K562 (cell line): Measurements from ENCODE around the gene SELENOW. TPM values are rescaled to one million over a fixed set of nuclear protein-coding genes. Genes with fewer than 3 reads are reported as not detected.

Experiments
- ATAC-seq: fragments of 200-7000 bp; cut with Tn5 transposase; 3 replicates; pipeline ENCODE4 v1.9.1; 2020; ENCODE audit warnings: moderate library complexity
- BruUV-seq: library from RNA; stranded (reverse); fragments of 400-500 nt; replicated peaks from 2 replicates; lab custom pipeline; 2021; lab: Mats Ljungman, UMichigan
- CTCF ChIA-PET: fragments of 300-600 bp; formaldehyde crosslinking; extraction: SDS; loops from one replicate; lab custom pipeline; 2021; ENCODE audit warnings: low intra/inter-chr PET ratio; lab: Yijun Ruan, JAX
- POLR2A ChIA-PET: fragments of 300-600, 350-650 bp; sonication (Branson Sonifier 250); formaldehyde crosslinking; extraction: SDS; loops from one replicate; lab custom pipeline; 2021; ENCODE audit warnings: antibody characterized with exemption, inconsistent platforms; lab: Yijun Ruan, JAX
- DNase-seq, 4 experiments: peaks; one replicate each; pipeline versions ENCODE4 v3.0.0 to v3.0.0-alpha.2; 2011 to 2018; ENCODE audit warnings: low spot score in 3 of 4, mixed read lengths in 3 of 4; ENCODE audit errors: extremely low read depth in 1 of 4
- FAIRE-seq: peaks from 2 replicates; lab custom pipeline; 2011; peaks lifted over from hg19 to GRCh38; lab: Jason Lieb, UNC
- H2AFZ ChIP-seq: 2 replicates; pipeline ENCODE4 v1.6.0; 2011; ENCODE audit warnings: low read depth, low read length, control low read depth, inconsistent platforms
- H3K27ac ChIP-seq: fragments of 200-600 bp; 3 replicates; pipeline ENCODE4 v1.8.0; 2011; ENCODE audit warnings: low read depth, mild to moderate bottlenecking, control low read depth, inconsistent platforms, low read length, moderate library complexity, mixed read lengths; ENCODE audit errors: extremely low read depth
- H3K27me3 ChIP-seq, 2 experiments: fragments of 300-600 bp in 1 of 2; 2 replicates in 1 of 2; 3 replicates in 1 of 2; pipeline versions ENCODE4 v1.6.0 to v1.8.0; 2011; ENCODE audit warnings: inconsistent platforms in 2 of 2, low read length in 2 of 2, mild to moderate bottlenecking in 1 of 2, mixed read lengths in 1 of 2, moderate library complexity in 1 of 2; ENCODE audit not compliant: control insufficient read depth in 2 of 2, insufficient read depth in 2 of 2
- H3K36me3 ChIP-seq: fragments of 300-600 bp; 3 replicates; pipeline ENCODE4 v1.8.0; 2011; ENCODE audit warnings: mild to moderate bottlenecking, low read length, inconsistent platforms; ENCODE audit not compliant: control insufficient read depth, insufficient read depth
- H3K4me1 ChIP-seq, 2 experiments: fragments of 200-600 bp in 1 of 2; replicated peaks in 1 of 2; 2 replicates in 1 of 2; 3 replicates in 1 of 2; pipeline versions ENCODE4 v1.5.1 to v1.8.0; 2011; ENCODE audit warnings: inconsistent platforms in 2 of 2, low read length in 2 of 2, mild to moderate bottlenecking in 1 of 2, mixed read lengths in 1 of 2, moderate library complexity in 1 of 2; ENCODE audit not compliant: control insufficient read depth in 2 of 2, insufficient read depth in 2 of 2
- H3K4me2 ChIP-seq: 2 replicates; pipeline ENCODE4 v1.6.1; 2011; ENCODE audit warnings: low read length, control low read depth, inconsistent platforms, mixed read lengths; ENCODE audit not compliant: insufficient read depth
- H3K4me3 ChIP-seq: fragments of 200-600 bp; sonication (generic), shearing (Covaris generic); 2 replicates; pipeline ENCODE4 v1.5.1; 2016; ENCODE audit warnings: control low read depth, inconsistent platforms
- H3K79me2 ChIP-seq: fragments of 200-600 bp; 3 replicates; pipeline ENCODE4 v1.8.0; 2011; ENCODE audit warnings: low read length, inconsistent platforms; ENCODE audit not compliant: control insufficient read depth, insufficient read depth
- H3K9ac ChIP-seq, 2 experiments: 2 replicates each; pipeline versions ENCODE4 v1.6.0 to v1.6.1; 2011; ENCODE audit warnings: low read depth in 2 of 2, low read length in 2 of 2, control low read depth in 1 of 2, inconsistent platforms in 1 of 2, mild to moderate bottlenecking in 1 of 2, mixed read lengths in 1 of 2; ENCODE audit not compliant: insufficient read depth in 1 of 2
- H3K9me1 ChIP-seq: one replicate; pipeline ENCODE4 v1.6.0; 2011; ENCODE audit warnings: inconsistent platforms, mild to moderate bottlenecking, low read length, moderate library complexity; ENCODE audit not compliant: control insufficient read depth, insufficient read depth
- H3K9me3 ChIP-seq: replicated peaks from 2 replicates; pipeline ENCODE4 v1.5.1; 2011; ENCODE audit warnings: low read depth, low read length, inconsistent platforms; ENCODE audit not compliant: control insufficient read depth, insufficient read depth
- H4K20me1 ChIP-seq: replicated peaks from 2 replicates; pipeline ENCODE4 v1.6.1; 2011; ENCODE audit warnings: low read length, inconsistent platforms, mixed read lengths; ENCODE audit not compliant: control insufficient read depth, insufficient read depth
- ADNP ChIP-seq: fragments of 200-800 bp; sonication (Bioruptor generic); IDR thresholded peaks from 2 replicates; pipeline ENCODE4 v1.6.1; 2016; ENCODE audit warnings: missing genetic modification characterization, missing compliant biosample characterization
- CBFA2T3 ChIP-seq: fragments of 450-650 bp; IDR thresholded peaks from 2 replicates; pipeline ENCODE4 v1.6.1; 2017
- CREM ChIP-seq: IDR thresholded peaks from 2 replicates; pipeline ENCODE4 v1.6.1; 2014; ENCODE audit warnings: antibody characterized with exemption, low read depth
- FOSL1 ChIP-seq: fragments of 200-800 bp; sonication (Bioruptor generic); conservative IDR thresholded peaks from 2 replicates; pipeline ENCODE4 v1.6.1; 2016; ENCODE audit warnings: missing genetic modification characterization, missing compliant biosample characterization
- MEF2D ChIP-seq: conservative IDR thresholded peaks from 2 replicates; pipeline ENCODE4 v1.6.1; 2016; ENCODE audit warnings: low read depth, missing genetic modification characterization, missing compliant biosample characterization
- RBFOX2 ChIP-seq: fragments of 200-400 bp; formaldehyde crosslinking; IDR thresholded peaks from 2 replicates; pipeline ENCODE4 v1.6.1; 2017; ENCODE audit warnings: low read depth, mild to moderate bottlenecking, low read length, moderate library complexity
- TCFL5 ChIP-seq: fragments of 250-450 bp; sonication (Bioruptor Pico); conservative IDR thresholded peaks from 2 replicates; pipeline ENCODE4 v1.6.1; 2021; ENCODE audit warnings: mild to moderate bottlenecking, moderate library complexity, matching md5 sums
- ZBED1 ChIP-seq: IDR thresholded peaks from 2 replicates; pipeline ENCODE4 v1.6.1; 2014
- ZBTB7A ChIP-seq: IDR thresholded peaks from 2 replicates; pipeline ENCODE4 v1.6.1; 2011; ENCODE audit warnings: low read depth, mild to moderate bottlenecking, low read length, moderate library complexity, borderline replicate concordance; ENCODE audit not compliant: control insufficient read depth
- ZC3H8 ChIP-seq: fragments of 450-650 bp; IDR thresholded peaks from 2 replicates; pipeline ENCODE4 v1.6.1; 2017
- ZNF445 ChIP-seq: fragments of 250-450 bp; sonication (Bioruptor Pico); IDR thresholded peaks from 2 replicates; pipeline ENCODE4 v1.4.0; 2020; ENCODE audit warnings: low read depth, mild to moderate bottlenecking, moderate library complexity
- WGBS: fragments of 100-300 bp; shearing (Covaris generic); methylation state at CpG from one replicate; pipeline ENCODE4 v1.1.6; 2016; ENCODE audit warnings: low coverage, mixed read lengths; ENCODE audit not compliant: insufficient coverage; ENCODE audit errors: missing lambda C conversion rate; 5-methylcytosine and 5-hydroxymethylcytosine counted together
- in situ Hi-C: fragments of 300-500 bp; cut with MboI; formaldehyde crosslinking; loops from 4 replicates; pipeline ENCODE4 v1.15.0; 2018; ENCODE audit warnings: inconsistent platforms, mixed read lengths
- intact Hi-C: fragments of 100-400 bp; cut with micrococcal nuclease; formaldehyde crosslinking; loops from 2 replicates; pipeline ENCODE4 v1.14.2; 2022
- polyA plus RNA-seq, 8 experiments: library from polyadenylated mRNA; depleted of rRNA in 4 of 8; stranded (reverse) in 5 of 8; unstranded in 3 of 8; fragments of >200 nt; fragmentation: Nextera tagmentation in 2 of 8; fragmentation: Illumina TruSeq in 1 of 8; extraction: Ambion mirVana in 2 of 8; extraction: Trizol in 1 of 8; gene quantifications; 2 replicates each; pipeline versions ENCODE4 v1.2.1 to v1.2.3, GENCODE V29; 2011 to 2014; ENCODE audit warnings: inconsistent platforms in 1 of 8, missing spikeins in 1 of 8
- total RNA-seq, 7 experiments: library from RNA; depleted of rRNA in 6 of 7; stranded (reverse); fragments of >200 nt in 6 of 7; fragmentation: Illumina TruSeq in 2 of 7; extraction: Trizol in 2 of 7; gene quantifications; 2 replicates each; pipeline versions ENCODE4 v1.2.1 to v1.2.3, GENCODE V29; 2011 to 2021; ENCODE audit warnings: low replicate concordance in 1 of 7
- TF ChIP-seq, protein P1 (sequence below): fragments of 450-650 bp; IDR thresholded peaks from 2 replicates; pipeline ENCODE4 v1.6.1; 2016; ENCODE audit warnings: missing biosample characterization, missing genetic modification characterization
- TF ChIP-seq, protein P2 (sequence below): fragments of 450-650 bp; IDR thresholded peaks from 2 replicates; pipeline ENCODE4 v1.6.1; 2017; ENCODE audit warnings: antibody characterized with exemption, mild to moderate bottlenecking
- TF ChIP-seq, protein P3 (sequence below): fragments of 450-650 bp; IDR thresholded peaks from 2 replicates; pipeline ENCODE4 v1.6.1; 2016; ENCODE audit warnings: mild to moderate bottlenecking

Gene SELENOW
- total and polyA plus RNA-seq, 9 of the 15 experiments (the other 6 are each of a cell fraction or from before 2014, with no cell fraction given), result 91.9 to 279 (median 156) TPM

DNA sequence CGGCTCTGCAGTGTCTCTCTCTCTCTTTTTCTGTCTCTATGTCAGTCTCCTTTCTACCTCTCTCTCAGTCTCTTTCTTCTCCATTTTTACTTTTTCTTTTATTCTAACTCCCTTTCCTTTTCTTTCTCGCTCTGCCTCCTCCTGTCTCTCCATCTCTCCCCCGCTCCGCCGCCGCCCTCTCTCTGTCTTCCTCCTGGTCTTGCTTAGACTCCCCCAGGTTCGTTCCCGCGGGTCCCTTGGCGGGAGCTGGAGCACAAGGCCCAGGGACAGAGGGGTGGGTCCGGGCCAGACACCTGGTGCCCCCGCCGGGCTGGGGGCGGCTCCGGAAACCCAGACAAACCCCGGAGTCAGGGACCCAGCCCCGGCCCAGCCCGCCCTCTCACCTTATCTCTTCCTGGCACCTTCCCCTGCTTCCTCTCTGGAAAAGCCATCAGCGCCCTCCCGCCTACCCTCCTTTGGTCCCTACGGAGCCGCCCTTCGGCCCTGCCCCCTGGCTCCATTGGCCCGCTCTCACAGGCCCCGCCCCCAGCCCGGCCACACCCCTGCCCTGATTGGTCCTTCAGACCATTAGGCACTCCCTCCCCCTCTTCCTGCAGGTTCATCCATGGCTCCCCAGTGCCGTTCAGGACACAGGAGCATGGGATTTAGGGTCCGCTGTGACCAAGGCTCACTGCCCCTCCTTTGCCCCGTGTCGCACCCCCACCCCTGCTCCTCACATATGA lies 48.5 kb upstream of the SELENOW start:
- Histone ChIP-seq H3K27ac (peak overlapping the region; percentile 81), H2AFZ (peak overlapping the region; percentile 70), H3K79me2 (peaks cover 6% of the 10 kb centered on the region; the same call in 2 of the 3 replicates), H3K9me1 (no peaks in the 10 kb centered on the region), H3K27me3 (no peaks in the 10 kb centered on the region; a peak in 1 of 5 replicates), H3K4me3 (peak overlapping the region; percentile 38), H3K4me1 (peaks cover 13 to 36% of the 10 kb centered on the region in 2 experiments; a peak in 4 of 5 replicates), H4K20me1 (no peaks in the 10 kb centered on the region), H3K9ac (peak overlapping the region; percentile 64 to 85), H3K4me2 (peak overlapping the region; percentile 66), H3K9me3 (no peaks in the 10 kb centered on the region), H3K36me3 (peaks cover 33% of the 10 kb centered on the region; the same call in 2 of the 3 replicates)
- DNase-seq (peak; percentile 97 to 98 (median 98)), ATAC-seq (peak; percentile 98), FAIRE-seq (peak; percentile 94)
- BruUV-seq, result TSS peak; percentile 77
- CTCF ChIA-PET, result no interaction called here
- 2% methylated on average over 20 of the region's 30 CpGs for WGBS
- POLR2A ChIA-PET, result interaction anchor here (0.8 to 1.4 kb wide), 3 partner anchors 9 to 16 kb away, joined by 3 to 7 read pairs (median 6); partner anchors contain the start of gene NOP53
- intact Hi-C loops (no loop called here), in situ Hi-C loops (no loop called here)
- peak; percentile 89 for TF ChIP-seq CBFA2T3
- TF ChIP-seq, protein P1, sequence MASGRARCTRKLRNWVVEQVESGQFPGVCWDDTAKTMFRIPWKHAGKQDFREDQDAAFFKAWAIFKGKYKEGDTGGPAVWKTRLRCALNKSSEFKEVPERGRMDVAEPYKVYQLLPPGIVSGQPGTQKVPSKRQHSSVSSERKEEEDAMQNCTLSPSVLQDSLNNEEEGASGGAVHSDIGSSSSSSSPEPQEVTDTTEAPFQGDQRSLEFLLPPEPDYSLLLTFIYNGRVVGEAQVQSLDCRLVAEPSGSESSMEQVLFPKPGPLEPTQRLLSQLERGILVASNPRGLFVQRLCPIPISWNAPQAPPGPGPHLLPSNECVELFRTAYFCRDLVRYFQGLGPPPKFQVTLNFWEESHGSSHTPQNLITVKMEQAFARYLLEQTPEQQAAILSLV, result no peak
- TF ChIP-seq ZBED1, result no peak
- no peak for TF ChIP-seq ZNF445 (CRISPR knock-in tag)
- TF ChIP-seq TCFL5, result no peak
- TF ChIP-seq, protein P2, sequence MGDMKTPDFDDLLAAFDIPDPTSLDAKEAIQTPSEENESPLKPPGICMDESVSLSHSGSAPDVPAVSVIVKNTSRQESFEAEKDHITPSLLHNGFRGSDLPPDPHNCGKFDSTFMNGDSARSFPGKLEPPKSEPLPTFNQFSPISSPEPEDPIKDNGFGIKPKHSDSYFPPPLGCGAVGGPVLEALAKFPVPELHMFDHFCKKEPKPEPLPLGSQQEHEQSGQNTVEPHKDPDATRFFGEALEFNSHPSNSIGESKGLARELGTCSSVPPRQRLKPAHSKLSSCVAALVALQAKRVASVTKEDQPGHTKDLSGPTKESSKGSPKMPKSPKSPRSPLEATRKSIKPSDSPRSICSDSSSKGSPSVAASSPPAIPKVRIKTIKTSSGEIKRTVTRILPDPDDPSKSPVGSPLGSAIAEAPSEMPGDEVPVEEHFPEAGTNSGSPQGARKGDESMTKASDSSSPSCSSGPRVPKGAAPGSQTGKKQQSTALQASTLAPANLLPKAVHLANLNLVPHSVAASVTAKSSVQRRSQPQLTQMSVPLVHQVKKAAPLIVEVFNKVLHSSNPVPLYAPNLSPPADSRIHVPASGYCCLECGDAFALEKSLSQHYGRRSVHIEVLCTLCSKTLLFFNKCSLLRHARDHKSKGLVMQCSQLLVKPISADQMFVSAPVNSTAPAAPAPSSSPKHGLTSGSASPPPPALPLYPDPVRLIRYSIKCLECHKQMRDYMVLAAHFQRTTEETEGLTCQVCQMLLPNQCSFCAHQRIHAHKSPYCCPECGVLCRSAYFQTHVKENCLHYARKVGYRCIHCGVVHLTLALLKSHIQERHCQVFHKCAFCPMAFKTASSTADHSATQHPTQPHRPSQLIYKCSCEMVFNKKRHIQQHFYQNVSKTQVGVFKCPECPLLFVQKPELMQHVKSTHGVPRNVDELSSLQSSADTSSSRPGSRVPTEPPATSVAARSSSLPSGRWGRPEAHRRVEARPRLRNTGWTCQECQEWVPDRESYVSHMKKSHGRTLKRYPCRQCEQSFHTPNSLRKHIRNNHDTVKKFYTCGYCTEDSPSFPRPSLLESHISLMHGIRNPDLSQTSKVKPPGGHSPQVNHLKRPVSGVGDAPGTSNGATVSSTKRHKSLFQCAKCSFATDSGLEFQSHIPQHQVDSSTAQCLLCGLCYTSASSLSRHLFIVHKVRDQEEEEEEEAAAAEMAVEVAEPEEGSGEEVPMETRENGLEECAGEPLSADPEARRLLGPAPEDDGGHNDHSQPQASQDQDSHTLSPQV, result peak; percentile 84; the same call in 1 of the 2 replicates
- TF ChIP-seq ADNP, result peak; percentile 58; the same call in 1 of the 2 replicates
- peak; percentile 63; the same call in 1 of the 2 replicates for TF ChIP-seq FOSL1 (tag)
- peak; percentile 18; the same call in 1 of the 2 replicates for TF ChIP-seq CREM
- peak; percentile 90; the same call in 1 of the 2 replicates for TF ChIP-seq ZBTB7A
- no peak for TF ChIP-seq ZC3H8
- no peak for TF ChIP-seq MEF2D (tag)
- TF ChIP-seq, protein P3, sequence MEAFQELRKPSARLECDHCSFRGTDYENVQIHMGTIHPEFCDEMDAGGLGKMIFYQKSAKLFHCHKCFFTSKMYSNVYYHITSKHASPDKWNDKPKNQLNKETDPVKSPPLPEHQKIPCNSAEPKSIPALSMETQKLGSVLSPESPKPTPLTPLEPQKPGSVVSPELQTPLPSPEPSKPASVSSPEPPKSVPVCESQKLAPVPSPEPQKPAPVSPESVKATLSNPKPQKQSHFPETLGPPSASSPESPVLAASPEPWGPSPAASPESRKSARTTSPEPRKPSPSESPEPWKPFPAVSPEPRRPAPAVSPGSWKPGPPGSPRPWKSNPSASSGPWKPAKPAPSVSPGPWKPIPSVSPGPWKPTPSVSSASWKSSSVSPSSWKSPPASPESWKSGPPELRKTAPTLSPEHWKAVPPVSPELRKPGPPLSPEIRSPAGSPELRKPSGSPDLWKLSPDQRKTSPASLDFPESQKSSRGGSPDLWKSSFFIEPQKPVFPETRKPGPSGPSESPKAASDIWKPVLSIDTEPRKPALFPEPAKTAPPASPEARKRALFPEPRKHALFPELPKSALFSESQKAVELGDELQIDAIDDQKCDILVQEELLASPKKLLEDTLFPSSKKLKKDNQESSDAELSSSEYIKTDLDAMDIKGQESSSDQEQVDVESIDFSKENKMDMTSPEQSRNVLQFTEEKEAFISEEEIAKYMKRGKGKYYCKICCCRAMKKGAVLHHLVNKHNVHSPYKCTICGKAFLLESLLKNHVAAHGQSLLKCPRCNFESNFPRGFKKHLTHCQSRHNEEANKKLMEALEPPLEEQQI, result no peak
- TF ChIP-seq RBFOX2, result peak; percentile 75
